ENCODE results near the gene PHF12.

- TF ChIP-seq REST (IDR thresholded peaks at IDR 0.05; ENCODE audit: low read depth, low read length), result no peak
- no peak for TF ChIP-seq ZNF384 (IDR thresholded peaks at IDR 0.05; ENCODE audit: borderline replicate concordance, low read depth, low read length)
These were observed 67.2 kb downstream of the PHF12 start for GRCh38 chr17:28883967-28884702.

Measured in GM12878 (cell line).